Measurements from ENCODE around the gene RTTN.
"Not testable (repeated sequence)": the region's sequence is repeated elsewhere in the genome, so short reads cannot be mapped to it uniquely, and the experiment has no call there.

RTTN gene

GRCh38 chr18:70124139-70124538 is 81.3 kb downstream of the RTTN start:
- TF ChIP-seq CTCF (IDR thresholded peaks at IDR 0.05; ENCODE audit: control insufficient read depth, extremely low read depth, insufficient read depth), result no peak
- no peak overlapping the region for H3K4me3 ChIP-seq (ENCODE audit: low read depth, low read length)
- no peak for DNase-seq (ENCODE audit: low read depth)

- no peak overlapping the region for H3K4me3 ChIP-seq (ENCODE audit: low read depth, low read length)
- DNase-seq (ENCODE audit: low read depth), result no peak
- no peak for TF ChIP-seq CTCF (IDR thresholded peaks at IDR 0.05; ENCODE audit: control insufficient read depth, extremely low read depth, insufficient read depth)
Measured at GRCh38 chr18:70121842-70122241, 83.6 kb downstream of the RTTN start.

- TF ChIP-seq CTCF (IDR thresholded peaks at IDR 0.05; ENCODE audit: control insufficient read depth, extremely low read depth, insufficient read depth), result no peak
- no peak overlapping the region for H3K4me3 ChIP-seq (ENCODE audit: low read depth, low read length)
- no peak for DNase-seq (ENCODE audit: low read depth)
Measured at GRCh38 chr18:70116949-70117348, 88.5 kb downstream of the RTTN start.

- DNase-seq (ENCODE audit: low read depth), result no peak
- H3K4me3 ChIP-seq (ENCODE audit: low read depth, low read length), result no peak overlapping the region
- TF ChIP-seq CTCF (IDR thresholded peaks at IDR 0.05; ENCODE audit: control insufficient read depth, extremely low read depth, insufficient read depth), result no peak
Measured at GRCh38 chr18:70113511-70113910, 92.0 kb downstream of the RTTN start.

- H3K4me3 ChIP-seq (ENCODE audit: low read depth, low read length), result no peak overlapping the region
- no peak for TF ChIP-seq CTCF (IDR thresholded peaks at IDR 0.05; ENCODE audit: control insufficient read depth, extremely low read depth, insufficient read depth)
- DNase-seq (ENCODE audit: low read depth), result no peak
Measured at GRCh38 chr18:70110678-70111077, 94.8 kb downstream of the RTTN start.

- DNase-seq (ENCODE audit: low read depth), result no peak
- H3K4me3 ChIP-seq (ENCODE audit: low read depth, low read length), result no peak overlapping the region
- TF ChIP-seq CTCF (IDR thresholded peaks at IDR 0.05; ENCODE audit: control insufficient read depth, extremely low read depth, insufficient read depth), result no peak
Measured at GRCh38 chr18:70107091-70107490, 98.4 kb downstream of the RTTN start.

GRCh38 chr18:70102854-70103253 is 102.6 kb downstream of the RTTN start:
- not testable (repeated sequence) for H3K4me3 ChIP-seq (ENCODE audit: low read depth, low read length)

GRCh38 chr18:70089858-70090257 is 115.6 kb downstream of the RTTN start:
- no peak for DNase-seq (ENCODE audit: low read depth)
- H3K4me3 ChIP-seq (ENCODE audit: low read depth, low read length), result no peak overlapping the region
- no peak for TF ChIP-seq CTCF (IDR thresholded peaks at IDR 0.05; ENCODE audit: control insufficient read depth, extremely low read depth, insufficient read depth)

More at GRCh38 chr18:70102854-70103253, 102.6 kb downstream of the RTTN start:
- not testable (repeated sequence) for DNase-seq (ENCODE audit: low read depth)
